Prostate gland (tissue), 2 donors: ENCODE data around the gene ELMO1. TPM values are rescaled to one million over a fixed set of nuclear protein-coding genes. Genes with fewer than 3 reads are reported as not detected.

ENCODE experiments used
- DNase-seq: peaks from one replicate; pipeline ENCODE4 v3.0.0-alpha.2; 2019; ENCODE audit warnings: low spot score
- H3K27ac ChIP-seq, 2 donors: fragments of 200-600 bp; sonication (generic); 2 replicates each; pipeline ENCODE4 v1.5.1; 2017 to 2019
- H3K27me3 ChIP-seq: fragments of 200-600 bp; sonication (generic); replicated peaks from 2 replicates; pipeline ENCODE4 v1.5.1; 2019; ENCODE audit not compliant: insufficient read depth
- H3K36me3 ChIP-seq, 2 donors: fragments of 200-600 bp; sonication (generic); 1 replicate in 1 of 2; 2 replicates in 1 of 2; pipeline versions ENCODE4 v1.5.1 to v1.8.1; 2017 to 2019
- H3K4me1 ChIP-seq: fragments of 200-600 bp; sonication (generic); replicated peaks from 2 replicates; pipeline ENCODE4 v1.5.1; 2019
- H3K4me3 ChIP-seq, 2 donors: fragments of 200-600 bp; sonication (generic); 2 replicates each; pipeline ENCODE4 v1.5.1; 2017 to 2019
- H3K9me3 ChIP-seq: fragments of 200-600 bp; sonication (generic); 2 replicates; pipeline ENCODE4 v1.5.1; 2017
- CTCF ChIP-seq, 4 experiments: fragments of 200-600 bp in 2 of 4; fragments of 450-650 bp in 2 of 4; sonication (generic) in 2 of 4; IDR thresholded peaks; 1 replicate in 3 of 4; 2 replicates in 1 of 4; pipeline ENCODE4 v1.5.1; 2016 to 2019; ENCODE audit warnings: antibody characterized with exemption in 4 of 4, mild to moderate bottlenecking in 2 of 4, moderate library complexity in 2 of 4
- POLR2A ChIP-seq: fragments of 450-650 bp; IDR thresholded peaks from one replicate; pipeline ENCODE4 v1.6.1; 2016; ENCODE audit warnings: antibody characterized with exemption, mild to moderate bottlenecking
- POLR2AphosphoS5 ChIP-seq: sonication (generic); formaldehyde crosslinking; IDR thresholded peaks from one replicate; pipeline ENCODE4 v1.6.1; 2017; ENCODE audit warnings: antibody characterized with exemption
- WGBS: methylation state at CpG from one replicate; pipeline ENCODE4 v1.1.5; 2018; 5-methylcytosine and 5-hydroxymethylcytosine counted together
- intact Hi-C: fragments of 100-400 bp; cut with DNase I; formaldehyde crosslinking; loops from one replicate; pipeline ENCODE4 v1.14.2; 2022
- total RNA-seq, 2 donors: library from RNA; depleted of rRNA; stranded (reverse); fragments of >200 nt; gene quantifications; one replicate each; pipeline ENCODE4 v1.1.0, GENCODE V29; 2016

The ELMO1 gene
- total RNA-seq, 2 donors from 2014 or later: 6.7 to 19.3 TPM

GRCh38 chr7:36870625-36871354 lies 577.9 kb downstream of the ELMO1 start:
- Histone ChIP-seq H3K4me1 (no peaks in the 10 kb centered on the region), H3K4me3 (no peak overlapping the region), H3K27me3 (no peaks in the 10 kb centered on the region), H3K27ac (no peak overlapping the region), H3K9me3 (no peaks in the 10 kb centered on the region), H3K36me3 (no peaks in the 10 kb centered on the region)
- DNase-seq: no peak
- TF ChIP-seq POLR2A: no peak
- TF ChIP-seq POLR2AphosphoS5: no peak
- TF ChIP-seq CTCF (IDR thresholded peaks at IDR 0.05): no peak
- intact Hi-C loops: no loop called here
- WGBS: 59% methylated on average over 1 of the region's 1 CpG

- no peaks in the 10 kb centered on the region for H3K27me3 ChIP-seq
- no peaks in the 10 kb centered on the region for H3K4me1 ChIP-seq
- H3K36me3 ChIP-seq: no peaks in the 10 kb centered on the region
- intact Hi-C loops: no loop called here
- H3K9me3 ChIP-seq: no peaks in the 10 kb centered on the region
- DNase-seq: no peak
- no peak overlapping the region for H3K27ac ChIP-seq
- H3K4me3 ChIP-seq: no peak overlapping the region
- TF ChIP-seq POLR2A (no peak), POLR2AphosphoS5 (no peak), CTCF (IDR thresholded peaks at IDR 0.05) (no peak)
- WGBS: 93% methylated on average over 7 of the region's 7 CpGs
Measured at GRCh38 chr7:36868727-36869411, 579.8 kb downstream of the ELMO1 start.

GRCh38 chr7:36865019-36865418 lies 583.6 kb downstream of the ELMO1 start:
- no peaks in the 10 kb centered on the region for H3K36me3 ChIP-seq
- TF ChIP-seq POLR2A (no peak), POLR2AphosphoS5 (no peak), CTCF (IDR thresholded peaks at IDR 0.05) (no peak)
- H3K27ac ChIP-seq: no peak overlapping the region
- DNase-seq: no peak
- intact Hi-C loops: no loop called here
- WGBS: 76% methylated on average over 3 of the region's 3 CpGs
- no peaks in the 10 kb centered on the region for H3K27me3 ChIP-seq
- no peaks in the 10 kb centered on the region for H3K9me3 ChIP-seq
- no peaks in the 10 kb centered on the region for H3K4me1 ChIP-seq
- H3K4me3 ChIP-seq: no peak overlapping the region

- TF ChIP-seq POLR2AphosphoS5: no peak
- TF ChIP-seq CTCF (IDR thresholded peaks at IDR 0.05): no peak
- TF ChIP-seq POLR2A: no peak
- Histone ChIP-seq H3K4me3 (no peak overlapping the region), H3K9me3 (no peaks in the 10 kb centered on the region), H3K27ac (no peak overlapping the region), H3K4me1 (no peaks in the 10 kb centered on the region), H3K36me3 (no peaks in the 10 kb centered on the region), H3K27me3 (no peaks in the 10 kb centered on the region)
- 69% methylated on average over 10 of the region's 10 CpGs for WGBS
- DNase-seq: no peak
- intact Hi-C loops: no loop called here
Measured at GRCh38 chr7:36863901-36864701, 584.6 kb downstream of the ELMO1 start.
